ENCODE results near the gene VGLL3.

The VGLL3 gene

DNA sequence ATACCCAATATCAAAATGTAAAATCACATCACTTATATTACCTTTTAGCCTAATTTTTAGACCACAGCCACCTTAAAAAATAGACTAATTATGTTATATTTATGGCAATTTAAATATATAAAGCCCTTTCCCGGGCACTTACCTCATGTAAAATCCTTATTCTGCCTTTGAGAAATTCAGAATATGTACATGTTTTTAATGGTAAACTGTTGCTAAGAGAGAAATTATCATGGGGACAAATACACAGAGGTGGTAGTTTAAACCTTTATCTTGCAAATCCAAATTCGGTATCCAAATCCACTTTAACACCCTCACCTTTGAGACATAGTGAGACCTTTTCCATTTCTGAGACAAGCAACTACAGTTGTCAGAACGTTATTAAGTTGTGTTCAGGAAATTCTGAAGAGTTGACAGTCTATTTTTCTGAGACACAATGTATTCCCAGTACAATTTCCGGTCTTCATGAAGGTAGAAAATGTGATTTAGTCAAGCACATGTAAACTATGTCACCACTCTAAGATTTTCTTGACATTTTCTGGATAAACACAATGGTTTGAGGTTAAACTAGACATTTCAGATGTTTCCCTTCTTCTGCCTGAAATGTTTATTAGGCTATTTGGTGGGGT lies 10.6 kb upstream of the VGLL3 start:
- TF ChIP-seq, protein P1, sequence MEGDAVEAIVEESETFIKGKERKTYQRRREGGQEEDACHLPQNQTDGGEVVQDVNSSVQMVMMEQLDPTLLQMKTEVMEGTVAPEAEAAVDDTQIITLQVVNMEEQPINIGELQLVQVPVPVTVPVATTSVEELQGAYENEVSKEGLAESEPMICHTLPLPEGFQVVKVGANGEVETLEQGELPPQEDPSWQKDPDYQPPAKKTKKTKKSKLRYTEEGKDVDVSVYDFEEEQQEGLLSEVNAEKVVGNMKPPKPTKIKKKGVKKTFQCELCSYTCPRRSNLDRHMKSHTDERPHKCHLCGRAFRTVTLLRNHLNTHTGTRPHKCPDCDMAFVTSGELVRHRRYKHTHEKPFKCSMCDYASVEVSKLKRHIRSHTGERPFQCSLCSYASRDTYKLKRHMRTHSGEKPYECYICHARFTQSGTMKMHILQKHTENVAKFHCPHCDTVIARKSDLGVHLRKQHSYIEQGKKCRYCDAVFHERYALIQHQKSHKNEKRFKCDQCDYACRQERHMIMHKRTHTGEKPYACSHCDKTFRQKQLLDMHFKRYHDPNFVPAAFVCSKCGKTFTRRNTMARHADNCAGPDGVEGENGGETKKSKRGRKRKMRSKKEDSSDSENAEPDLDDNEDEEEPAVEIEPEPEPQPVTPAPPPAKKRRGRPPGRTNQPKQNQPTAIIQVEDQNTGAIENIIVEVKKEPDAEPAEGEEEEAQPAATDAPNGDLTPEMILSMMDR (IDR thresholded peaks at IDR 0.05; ENCODE audit: insufficient read depth, low read length): no peak
- TF ChIP-seq GABPA (IDR thresholded peaks at IDR 0.05; ENCODE audit: low read depth): no peak
- no peak for TF ChIP-seq SPI1 (IDR thresholded peaks at IDR 0.05; ENCODE audit: borderline replicate concordance, low read depth)
- TF ChIP-seq POLR2AphosphoS5 (IDR thresholded peaks at IDR 0.05; ENCODE audit: low read depth): no peak
- TF ChIP-seq, protein P2, sequence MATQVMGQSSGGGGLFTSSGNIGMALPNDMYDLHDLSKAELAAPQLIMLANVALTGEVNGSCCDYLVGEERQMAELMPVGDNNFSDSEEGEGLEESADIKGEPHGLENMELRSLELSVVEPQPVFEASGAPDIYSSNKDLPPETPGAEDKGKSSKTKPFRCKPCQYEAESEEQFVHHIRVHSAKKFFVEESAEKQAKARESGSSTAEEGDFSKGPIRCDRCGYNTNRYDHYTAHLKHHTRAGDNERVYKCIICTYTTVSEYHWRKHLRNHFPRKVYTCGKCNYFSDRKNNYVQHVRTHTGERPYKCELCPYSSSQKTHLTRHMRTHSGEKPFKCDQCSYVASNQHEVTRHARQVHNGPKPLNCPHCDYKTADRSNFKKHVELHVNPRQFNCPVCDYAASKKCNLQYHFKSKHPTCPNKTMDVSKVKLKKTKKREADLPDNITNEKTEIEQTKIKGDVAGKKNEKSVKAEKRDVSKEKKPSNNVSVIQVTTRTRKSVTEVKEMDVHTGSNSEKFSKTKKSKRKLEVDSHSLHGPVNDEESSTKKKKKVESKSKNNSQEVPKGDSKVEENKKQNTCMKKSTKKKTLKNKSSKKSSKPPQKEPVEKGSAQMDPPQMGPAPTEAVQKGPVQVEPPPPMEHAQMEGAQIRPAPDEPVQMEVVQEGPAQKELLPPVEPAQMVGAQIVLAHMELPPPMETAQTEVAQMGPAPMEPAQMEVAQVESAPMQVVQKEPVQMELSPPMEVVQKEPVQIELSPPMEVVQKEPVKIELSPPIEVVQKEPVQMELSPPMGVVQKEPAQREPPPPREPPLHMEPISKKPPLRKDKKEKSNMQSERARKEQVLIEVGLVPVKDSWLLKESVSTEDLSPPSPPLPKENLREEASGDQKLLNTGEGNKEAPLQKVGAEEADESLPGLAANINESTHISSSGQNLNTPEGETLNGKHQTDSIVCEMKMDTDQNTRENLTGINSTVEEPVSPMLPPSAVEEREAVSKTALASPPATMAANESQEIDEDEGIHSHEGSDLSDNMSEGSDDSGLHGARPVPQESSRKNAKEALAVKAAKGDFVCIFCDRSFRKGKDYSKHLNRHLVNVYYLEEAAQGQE (IDR thresholded peaks at IDR 0.05; ENCODE audit: insufficient replicate concordance, low read depth): no peak
- no peak for DNase-seq (ENCODE audit: low read depth in 1 of 2, low spot score in 1 of 2)
- H3K27ac ChIP-seq (replicated peaks): no peak overlapping the region
- H3K4me3 ChIP-seq (replicated peaks; ENCODE audit: insufficient read depth, low read length): no peak overlapping the region
- H3K27me3 ChIP-seq (ENCODE audit: insufficient read depth, poor library complexity, severe bottlenecking): no peaks in the 10 kb centered on the region

DNA sequence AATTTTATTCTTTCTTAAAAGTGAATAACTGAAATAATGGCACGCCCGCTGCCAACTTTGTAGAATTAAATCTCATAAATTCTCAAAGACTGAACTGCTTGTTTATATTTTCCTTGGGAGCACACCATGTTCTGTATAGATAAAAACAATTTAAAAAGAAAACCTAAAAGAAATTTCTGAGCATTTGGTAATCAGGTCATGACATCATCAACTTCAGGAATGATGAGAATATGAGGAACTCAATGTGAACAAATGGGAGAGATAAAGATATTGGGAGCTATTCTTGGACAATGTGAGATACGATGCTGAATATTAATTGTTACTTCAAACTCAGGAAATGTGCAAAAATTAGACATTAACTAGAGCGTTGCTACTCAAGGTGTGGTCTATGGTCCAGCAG lies 10.0 kb upstream of the VGLL3 start:
- no peak overlapping the region for H3K27ac ChIP-seq (replicated peaks)
- TF ChIP-seq SPI1 (IDR thresholded peaks at IDR 0.05; ENCODE audit: borderline replicate concordance, low read depth) (no peak), GABPA (IDR thresholded peaks at IDR 0.05; ENCODE audit: low read depth) (no peak), POLR2AphosphoS5 (IDR thresholded peaks at IDR 0.05; ENCODE audit: low read depth) (no peak)
- TF ChIP-seq, protein P2 (IDR thresholded peaks at IDR 0.05; ENCODE audit: insufficient replicate concordance, low read depth): no peak
- TF ChIP-seq, protein P1 (IDR thresholded peaks at IDR 0.05; ENCODE audit: insufficient read depth, low read length): no peak
- no peaks in the 10 kb centered on the region for H3K27me3 ChIP-seq (ENCODE audit: insufficient read depth, poor library complexity, severe bottlenecking)
- no peak overlapping the region for H3K4me3 ChIP-seq (replicated peaks; ENCODE audit: insufficient read depth, low read length)
- DNase-seq (ENCODE audit: low read depth in 1 of 2, low spot score in 1 of 2): no peak

DNA sequence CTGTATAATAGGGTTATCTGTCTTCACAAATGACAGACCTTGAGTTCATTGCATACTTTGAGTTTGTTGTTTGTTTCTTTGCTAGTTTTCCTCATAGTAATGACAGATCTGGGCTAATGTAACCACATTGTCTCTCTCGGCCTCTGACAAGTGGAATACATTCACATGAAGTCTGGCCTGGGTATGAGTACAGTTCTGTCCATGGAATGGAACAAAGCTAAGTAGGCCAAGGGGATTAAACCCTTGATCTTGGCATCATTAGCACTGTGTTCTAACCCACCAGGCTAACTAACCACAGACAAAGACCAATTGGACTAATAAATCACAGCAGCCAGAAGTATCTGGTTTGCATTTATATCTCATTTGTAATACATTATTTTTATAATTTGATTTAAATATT lies 7.6 kb upstream of the VGLL3 start:
- TF ChIP-seq SPI1 (IDR thresholded peaks at IDR 0.05; ENCODE audit: borderline replicate concordance, low read depth) (no peak), GABPA (IDR thresholded peaks at IDR 0.05; ENCODE audit: low read depth) (no peak)
- TF ChIP-seq, protein P1 (IDR thresholded peaks at IDR 0.05; ENCODE audit: insufficient read depth, low read length): no peak
- no peak overlapping the region for H3K4me3 ChIP-seq (replicated peaks; ENCODE audit: insufficient read depth, low read length)
- DNase-seq (ENCODE audit: low read depth in 1 of 2, low spot score in 1 of 2): no peak
- peaks cover 2% of the 10 kb centered on the region for H3K27me3 ChIP-seq (ENCODE audit: insufficient read depth, poor library complexity, severe bottlenecking)
- no peak overlapping the region for H3K27ac ChIP-seq (replicated peaks)

Measured in HL-60 (cell line).